NOMO-1 (cell line): ENCODE results near the gene CRHR2.

ENCODE experiments used
- DNase-seq, 2 experiments: peaks; one replicate each; lab custom pipeline; 2025; ENCODE audit not compliant: unreplicated experiment in 2 of 2; lab: John Stamatoyannopoulos, UW

The CRHR2 gene

GRCh38 chr7:30633223-30633622 lies 49.0 kb downstream of the CRHR2 start:
- no peak for DNase-seq

DNA sequence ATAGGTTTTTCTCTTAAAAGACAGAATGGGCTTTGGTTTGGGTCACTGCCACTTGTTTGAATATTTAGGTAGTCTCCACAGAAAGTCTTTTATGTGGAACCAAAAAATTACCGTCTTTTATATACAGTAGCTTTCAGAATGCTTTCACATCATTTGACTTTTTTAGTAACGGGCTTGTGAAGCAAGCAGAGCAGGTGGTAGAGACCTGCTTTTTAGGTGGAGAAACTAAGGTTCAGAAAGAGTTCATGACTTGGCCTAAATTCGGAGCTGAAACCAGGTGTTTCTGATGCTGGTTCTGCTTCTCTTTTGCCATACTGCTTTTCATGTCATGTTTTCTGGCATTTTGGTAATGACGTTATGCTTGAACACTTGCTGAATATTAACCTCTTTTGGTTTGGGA lies 51.3 kb downstream of the CRHR2 start:
- DNase-seq: no peak

- DNase-seq: no peak
These were observed 55.2 kb downstream of the CRHR2 start for GRCh38 chr7:30627026-30627425.

- DNase-seq: no peak
These were observed 57.0 kb downstream of the CRHR2 start for GRCh38 chr7:30625283-30625682.

DNA sequence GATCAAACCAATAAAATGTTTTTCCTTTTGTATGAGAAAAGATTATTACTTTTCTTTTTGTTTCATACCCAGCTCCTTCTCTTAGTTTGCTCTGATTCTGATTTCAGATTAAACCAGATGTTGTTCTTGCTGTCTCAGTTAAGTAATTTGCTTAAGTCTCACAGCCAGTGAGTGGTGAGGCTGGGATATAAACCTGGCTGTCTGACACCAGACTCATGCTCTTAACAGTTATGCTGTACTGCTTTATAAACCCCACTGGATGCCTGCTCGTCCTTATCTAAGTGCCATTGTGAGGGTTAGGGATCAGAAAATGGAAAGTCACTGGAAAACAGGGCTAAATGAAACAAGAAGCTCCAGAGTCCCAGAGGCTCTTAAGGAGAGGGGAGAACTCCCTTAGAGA lies 63.3 kb downstream of the CRHR2 start:
- no peak for DNase-seq

DNA sequence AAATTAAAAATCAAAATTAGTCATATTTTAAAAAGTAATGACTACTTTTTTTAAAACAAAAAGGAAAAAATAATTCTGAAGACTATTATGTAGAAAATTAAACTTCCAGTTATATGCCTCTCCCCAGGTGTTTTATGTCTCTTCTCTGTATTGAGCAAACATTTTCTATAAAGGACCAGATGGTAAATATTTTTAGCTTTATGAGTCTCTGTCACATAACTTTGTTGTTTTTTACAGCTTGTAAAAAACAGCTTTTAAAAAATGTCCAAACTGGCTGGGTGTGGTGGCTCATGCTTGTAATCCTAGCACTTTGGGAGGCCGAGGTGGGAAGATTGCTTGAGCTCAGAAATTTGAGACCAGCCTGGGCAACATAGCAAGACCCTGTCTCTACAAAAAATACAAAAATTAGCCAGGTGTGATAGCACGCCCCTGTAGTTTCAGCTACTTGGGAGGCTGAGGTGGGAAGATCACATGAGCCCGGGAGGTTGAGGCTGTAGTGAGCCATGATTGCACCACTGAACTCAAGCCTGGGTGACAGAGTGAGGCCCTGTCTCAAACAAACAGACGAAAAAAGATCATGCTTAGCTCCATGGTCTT lies 64.1 kb downstream of the CRHR2 start:
- DNase-seq: no peak

GRCh38 chr7:30617359-30617758 lies 64.9 kb downstream of the CRHR2 start:
- DNase-seq: no peak

- DNase-seq: no peak
These were observed 65.9 kb downstream of the CRHR2 start for GRCh38 chr7:30616318-30616717.

- DNase-seq: no peak
These were observed 68.6 kb downstream of the CRHR2 start for GRCh38 chr7:30613366-30614325.

DNA sequence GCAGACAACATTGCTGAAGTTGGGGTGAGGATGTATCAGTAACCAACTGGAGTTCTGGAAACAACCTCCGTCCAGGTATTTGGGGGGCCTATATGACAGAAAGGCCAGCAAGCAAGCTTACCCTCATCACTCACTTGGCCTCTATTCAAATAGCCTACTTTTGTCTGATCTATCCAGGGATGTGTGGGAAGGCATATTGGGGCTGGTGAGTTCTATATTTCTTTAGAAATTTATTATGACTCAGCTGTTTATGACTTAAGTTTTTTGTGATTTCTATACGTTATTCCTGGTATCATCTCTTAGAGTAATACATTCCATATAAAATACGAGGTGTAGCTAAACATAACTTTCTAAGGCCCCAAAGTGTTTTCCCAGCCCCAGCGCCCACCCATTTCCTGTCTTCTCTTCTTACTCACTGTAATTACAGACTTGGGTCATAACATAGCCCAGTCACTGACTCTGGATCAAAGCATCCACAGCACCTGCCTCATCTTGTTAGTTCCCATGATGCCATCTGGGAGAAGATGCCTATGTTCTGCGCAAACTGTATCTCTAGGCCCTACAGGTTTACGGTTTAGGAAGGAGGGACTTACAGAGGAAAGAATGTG lies 69.5 kb downstream of the CRHR2 start:
- DNase-seq: no peak

DNA sequence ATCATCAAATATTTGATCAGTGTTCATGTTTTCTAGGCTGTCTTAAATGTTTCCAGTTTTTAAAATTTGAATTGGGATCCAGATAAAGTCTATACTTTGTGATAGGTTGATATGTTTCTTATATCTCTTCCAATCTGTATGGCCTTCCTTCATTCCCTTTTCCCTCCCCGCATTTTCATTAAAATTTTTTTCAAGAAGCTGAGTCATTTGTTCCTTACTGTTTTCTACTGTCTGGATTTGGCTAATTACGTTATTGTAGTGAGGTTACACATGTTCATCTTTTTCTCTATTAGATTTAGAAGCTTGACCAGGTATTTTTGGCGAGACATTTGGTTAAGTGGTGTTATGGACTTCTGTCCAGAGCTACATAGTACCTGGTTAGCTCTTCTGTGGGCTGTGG lies 76.4 kb downstream of the CRHR2 start:
- DNase-seq: no peak

DNA sequence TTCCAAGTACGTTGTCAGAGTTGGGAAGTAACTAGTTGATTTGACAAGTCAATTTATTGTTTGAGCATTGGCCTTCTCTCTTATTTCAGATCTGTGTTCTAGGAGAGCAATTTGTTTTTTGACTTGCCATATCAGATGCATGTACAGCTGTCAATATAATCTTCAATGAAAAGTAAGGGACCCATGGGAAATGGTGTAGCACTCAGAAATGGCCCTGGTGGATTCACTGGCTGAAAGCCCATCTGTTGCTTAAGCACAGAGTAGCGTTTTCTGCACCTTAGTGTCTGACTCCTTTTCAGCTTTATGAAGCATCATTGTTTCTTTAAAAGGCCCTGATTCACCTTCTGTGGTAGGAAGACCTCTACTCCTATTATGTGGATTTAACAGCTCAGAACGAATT lies 77.4 kb downstream of the CRHR2 start:
- no peak for DNase-seq
